GM21717 (cell line): ENCODE data around the gene C19orf53.

Experiments used
- ATAC-seq: cut with Tn5 transposase; IDR thresholded peaks from one replicate; pipeline ENCODE4 v1.9.1; 2021; ENCODE audit warnings: mild to moderate bottlenecking, moderate library complexity; ENCODE audit not compliant: unreplicated experiment

The C19orf53 gene

GRCh38 chr19:13825489-13826441 is 51.5 kb downstream of the C19orf53 start:
- no peak for ATAC-seq

GRCh38 chr19:13826652-13827235 is 52.5 kb downstream of the C19orf53 start:
- ATAC-seq = no peak

- ATAC-seq = no peak
Measured at GRCh38 chr19:13827656-13828055, 53.4 kb downstream of the C19orf53 start.
